Measurements from ENCODE around the gene TMEM101. TPM values are rescaled to one million over a fixed set of nuclear protein-coding genes. Genes with fewer than 3 reads are reported as not detected.
A peak's percentile ranks its signal among the peaks of the same experiment; 100 is the strongest.

TMEM101 gene
- total and polyA plus RNA-seq, 2 of the 13 experiments (the other 11 are each of a cell fraction or from before 2014, with no cell fraction given) = 72.0 to 100 TPM

- TF ChIP-seq NFKBIZ (CRISPR knock-in tag; IDR thresholded peaks at IDR 0.05) = no peak; the same call in 1 of the 2 replicates
- peak; percentile 51; the same call in 1 of the 2 replicates for TF ChIP-seq NFATC3 (CRISPR knock-in tag; IDR thresholded peaks at IDR 0.05)
- peak; percentile 59 for TF ChIP-seq SATB2 (CRISPR knock-in tag; IDR thresholded peaks at IDR 0.05)
- peak; percentile 96 for TF ChIP-seq YEATS4 (CRISPR knock-in tag; IDR thresholded peaks at IDR 0.05; ENCODE audit: borderline replicate concordance)
- no peak for TF ChIP-seq ZNF180 (CRISPR knock-in tag; IDR thresholded peaks at IDR 0.05; ENCODE audit: borderline replicate concordance, low read depth)
- no peak for TF ChIP-seq ZNF841 (CRISPR knock-in tag; IDR thresholded peaks at IDR 0.05; ENCODE audit: borderline replicate concordance)
- TF ChIP-seq ZNF737 (CRISPR knock-in tag; IDR thresholded peaks at IDR 0.05; ENCODE audit: borderline replicate concordance) = peak; percentile 31; the same call in 1 of the 2 replicates
- peak; percentile 60; the same call in 1 of the 2 replicates for TF ChIP-seq ZKSCAN8 (CRISPR knock-in tag; IDR thresholded peaks at IDR 0.05; ENCODE audit: borderline replicate concordance)
- peak; percentile 58 for TF ChIP-seq DR1 (CRISPR knock-in tag; IDR thresholded peaks at IDR 0.05)
- TF ChIP-seq ZNF773 (CRISPR knock-in tag; IDR thresholded peaks at IDR 0.05; ENCODE audit: borderline replicate concordance) = 0 out of 2 replicates have a peak, but pooled peaks have one; percentile 13
- peak; percentile 62; the same call in 1 of the 2 replicates for TF ChIP-seq ZNF615 (CRISPR knock-in tag; IDR thresholded peaks at IDR 0.05; ENCODE audit: borderline replicate concordance)
- TF ChIP-seq ZBTB40 (IDR thresholded peaks at IDR 0.05) = peak; percentile 97
- peak; percentile 90 for TF ChIP-seq ZBTB40 (CRISPR knock-in tag; IDR thresholded peaks at IDR 0.05)
- TF ChIP-seq, protein P1, sequence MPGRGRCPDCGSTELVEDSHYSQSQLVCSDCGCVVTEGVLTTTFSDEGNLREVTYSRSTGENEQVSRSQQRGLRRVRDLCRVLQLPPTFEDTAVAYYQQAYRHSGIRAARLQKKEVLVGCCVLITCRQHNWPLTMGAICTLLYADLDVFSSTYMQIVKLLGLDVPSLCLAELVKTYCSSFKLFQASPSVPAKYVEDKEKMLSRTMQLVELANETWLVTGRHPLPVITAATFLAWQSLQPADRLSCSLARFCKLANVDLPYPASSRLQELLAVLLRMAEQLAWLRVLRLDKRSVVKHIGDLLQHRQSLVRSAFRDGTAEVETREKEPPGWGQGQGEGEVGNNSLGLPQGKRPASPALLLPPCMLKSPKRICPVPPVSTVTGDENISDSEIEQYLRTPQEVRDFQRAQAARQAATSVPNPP (CRISPR knock-in tag; IDR thresholded peaks at IDR 0.05) = peak; percentile 76; the same call in 1 of the 2 replicates
- TF ChIP-seq SNAPC2 (CRISPR knock-in tag; IDR thresholded peaks at IDR 0.05) = peak; percentile 87; the same call in 1 of the 2 replicates
- TF ChIP-seq ZNF251 (CRISPR knock-in tag; IDR thresholded peaks at IDR 0.05) = no peak
- TF ChIP-seq ZNF891 (CRISPR knock-in tag; IDR thresholded peaks at IDR 0.05) = peak; percentile 97
- TF ChIP-seq ZNF121 (CRISPR knock-in tag; IDR thresholded peaks at IDR 0.05) = no peak; the same call in 1 of the 2 replicates
- TF ChIP-seq SMARCE1 (IDR thresholded peaks at IDR 0.05; ENCODE audit: borderline replicate concordance) = no peak
Observed at GRCh38 chr17:44014437-44015172, at the start of gene TMEM101 (continued).

All from HepG2 (cell line).